Calu3 (cell line): ENCODE data around the gene TMEM235. TPM values are rescaled to one million over a fixed set of nuclear protein-coding genes. Genes with fewer than 3 reads are reported as not detected.

Experiments
- BruUV-seq: library from RNA; stranded (reverse); fragments of 400-500 nt; replicated peaks from 2 replicates; lab custom pipeline; 2021; lab: Mats Ljungman, UMichigan
- CTCF ChIA-PET: fragments of 300-600 bp; sonication (Branson Sonifier 250); formaldehyde crosslinking; loops from one replicate; lab custom pipeline; 2022; ENCODE audit warnings: antibody characterized with exemption; lab: Charles Lee
- DNase-seq: peaks from one replicate; pipeline ENCODE4 v3.0.0; 2022
- H3K27ac Mint-ChIP-seq: one replicate; pipeline ENCODE4 v1.8.0; 2022; ENCODE audit warnings: mixed read lengths; ENCODE audit not compliant: unreplicated experiment
- H3K27me3 Mint-ChIP-seq: one replicate; pipeline ENCODE4 v1.8.0; 2022; ENCODE audit warnings: mixed read lengths; ENCODE audit not compliant: unreplicated experiment
- H3K36me3 Mint-ChIP-seq: one replicate; pipeline ENCODE4 v1.8.0; 2022; ENCODE audit warnings: mild to moderate bottlenecking, moderate library complexity, mixed read lengths; ENCODE audit not compliant: insufficient read depth, unreplicated experiment
- H3K4me1 Mint-ChIP-seq: one replicate; pipeline ENCODE4 v1.8.0; 2022; ENCODE audit warnings: mild to moderate bottlenecking, low read depth, mixed read lengths; ENCODE audit not compliant: unreplicated experiment
- H3K4me3 Mint-ChIP-seq: one replicate; pipeline ENCODE4 v1.8.0; 2022; ENCODE audit warnings: mild to moderate bottlenecking, low read depth, moderate library complexity, mixed read lengths; ENCODE audit not compliant: unreplicated experiment
- H3K9me3 Mint-ChIP-seq: one replicate; pipeline ENCODE4 v1.8.0; 2022; ENCODE audit warnings: low read depth, mixed read lengths; ENCODE audit not compliant: unreplicated experiment
- CTCF ChIP-seq: fragments of 200-600 bp; IDR thresholded peaks from one replicate; pipeline ENCODE4 v1.8.0; 2022; ENCODE audit warnings: antibody characterized with exemption; ENCODE audit not compliant: unreplicated experiment
- intact Hi-C: fragments of 100-400 bp; cut with micrococcal nuclease; formaldehyde crosslinking; loops from one replicate; pipeline ENCODE4 v1.10.0; 2022; ENCODE audit not compliant: unreplicated experiment
- total RNA-seq: library from RNA; stranded (reverse); gene quantifications from 2 replicates; pipeline ENCODE4 v1.2.3, GENCODE V29; 2022

Gene TMEM235
- total RNA-seq, 1 experiment from 2014 or later: not detected

- peak; percentile 41 for DNase-seq
- peak overlapping the region; percentile 44 for H3K4me3 Mint-ChIP-seq
- peak overlapping the region; percentile 38 for H3K27ac Mint-ChIP-seq
- no peak for TF ChIP-seq CTCF
- peaks cover 9% of the 10 kb centered on the region for H3K27me3 Mint-ChIP-seq
- no TSS peak for BruUV-seq
- CTCF ChIA-PET: interaction anchor here (1.0 kb wide), 1 partner anchor 83 kb away, joined by 3 read pairs; no protein-coding TSS in a partner anchor
- H3K4me1 Mint-ChIP-seq: peaks cover 12% of the 10 kb centered on the region
- intact Hi-C loops: no loop called here
- no peaks in the 10 kb centered on the region for H3K9me3 Mint-ChIP-seq
- peaks cover 18% of the 10 kb centered on the region for H3K36me3 Mint-ChIP-seq
These were observed 26.4 kb downstream of the TMEM235 start for GRCh38 chr17:78257810-78258322.

GRCh38 chr17:78258323-78259191 lies 27.1 kb downstream of the TMEM235 start:
- peak overlapping the region; percentile 44 for H3K4me3 Mint-ChIP-seq

GRCh38 chr17:78259192-78259554 lies 27.7 kb downstream of the TMEM235 start:
- no peak overlapping the region for H3K4me3 Mint-ChIP-seq
- H3K27ac Mint-ChIP-seq: no peak overlapping the region
- peaks cover 9% of the 10 kb centered on the region for H3K27me3 Mint-ChIP-seq
- DNase-seq: no peak
- BruUV-seq: no TSS peak
- intact Hi-C loops: no loop called here
- TF ChIP-seq CTCF: no peak
- CTCF ChIA-PET: no interaction called here
- no peaks in the 10 kb centered on the region for H3K9me3 Mint-ChIP-seq
- peaks cover 13% of the 10 kb centered on the region for H3K36me3 Mint-ChIP-seq
- H3K4me1 Mint-ChIP-seq: peaks cover 12% of the 10 kb centered on the region

More at GRCh38 chr17:78258323-78259191, 27.1 kb downstream of the TMEM235 start:
- Mint-ChIP-seq H3K36me3 (peaks cover 18% of the 10 kb centered on the region), H3K27ac (peak overlapping the region; percentile 38), H3K27me3 (peaks cover 9% of the 10 kb centered on the region), H3K4me1 (peaks cover 12% of the 10 kb centered on the region), H3K9me3 (no peaks in the 10 kb centered on the region)
- CTCF ChIA-PET: interaction anchor here (1.0 kb wide), 1 partner anchor 84 kb away, joined by 3 read pairs; no protein-coding TSS in a partner anchor
- intact Hi-C loops: no loop called here
- BruUV-seq: no TSS peak
- DNase-seq: no peak
- TF ChIP-seq CTCF: no peak

- no peak for TF ChIP-seq CTCF
- no TSS peak for BruUV-seq
- Mint-ChIP-seq H3K36me3 (peaks cover 2% of the 10 kb centered on the region), H3K4me3 (no peak overlapping the region), H3K4me1 (peaks cover 12% of the 10 kb centered on the region), H3K27ac (no peak overlapping the region), H3K27me3 (peaks cover 1% of the 10 kb centered on the region), H3K9me3 (no peaks in the 10 kb centered on the region)
- DNase-seq: no peak
- intact Hi-C loops: no loop called here
- CTCF ChIA-PET: no interaction called here
These were observed 31.8 kb downstream of the TMEM235 start for GRCh38 chr17:78263063-78263735.
